TTC549 (cell line): ENCODE results near the gene ASXL3.

Experiments used
- FAIRE-seq: peaks from 2 replicates; lab custom pipeline; 2012; peaks lifted over from hg19 to GRCh38; lab: Jason Lieb, UNC

ASXL3 gene

DNA sequence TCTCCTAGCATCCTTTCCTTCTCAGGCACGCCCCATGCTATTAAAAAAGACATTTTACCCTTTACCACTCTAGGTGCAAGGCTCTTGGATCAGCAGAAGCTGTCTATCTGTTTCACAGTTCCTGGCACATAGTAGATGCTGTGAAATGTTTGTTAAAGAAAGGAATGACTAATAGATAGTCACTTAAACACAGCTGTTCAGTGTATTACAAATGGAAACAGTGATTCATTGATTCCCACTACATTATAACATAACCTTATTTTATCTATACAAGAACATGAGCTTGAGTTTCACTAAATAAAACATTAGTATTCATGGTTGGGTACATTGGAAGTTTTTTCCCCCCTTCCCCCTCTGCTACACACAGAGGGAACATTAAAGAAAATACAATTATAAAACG, 142.1 kb downstream of the ASXL3 start:
- no peak for FAIRE-seq

DNA sequence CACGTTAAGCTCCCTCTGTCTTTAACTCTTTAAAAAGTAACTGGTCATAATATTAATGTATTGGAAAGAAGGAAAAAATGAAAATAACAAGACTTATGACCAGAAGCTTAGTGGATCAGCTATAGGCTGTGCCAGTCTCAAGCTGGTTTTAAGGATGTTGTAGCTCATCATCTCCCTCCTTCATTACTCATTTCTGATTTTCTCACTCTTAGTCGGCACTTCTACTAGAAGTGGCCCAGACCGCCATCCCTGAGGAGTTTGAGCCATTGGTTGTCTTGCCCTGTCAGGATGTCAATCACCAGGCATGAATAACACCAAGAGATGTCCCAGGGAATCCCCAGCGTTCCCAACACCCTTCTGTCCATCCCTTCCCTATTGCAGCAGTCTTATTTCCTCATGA, 151.5 kb downstream of the ASXL3 start:
- no peak for FAIRE-seq

DNA sequence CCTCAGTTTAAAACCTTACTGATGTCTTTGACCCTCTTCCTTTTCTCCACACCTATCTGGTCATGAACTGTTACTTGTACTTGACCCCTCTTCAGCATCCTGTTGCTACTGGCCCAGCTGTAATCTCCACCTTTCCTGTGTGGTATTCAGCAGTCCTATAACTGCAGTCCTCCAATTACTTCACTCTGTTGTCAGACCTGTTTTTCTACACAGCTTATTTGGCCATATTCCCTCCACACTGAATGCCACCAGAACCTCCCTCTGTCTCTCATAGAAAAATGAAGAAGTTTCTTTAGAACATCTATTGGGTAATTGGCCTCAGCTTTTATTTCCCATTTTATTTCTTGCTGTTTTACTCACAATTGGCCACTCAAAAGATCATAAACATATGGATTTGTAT, 155.4 kb downstream of the ASXL3 start:
- no peak for FAIRE-seq

DNA sequence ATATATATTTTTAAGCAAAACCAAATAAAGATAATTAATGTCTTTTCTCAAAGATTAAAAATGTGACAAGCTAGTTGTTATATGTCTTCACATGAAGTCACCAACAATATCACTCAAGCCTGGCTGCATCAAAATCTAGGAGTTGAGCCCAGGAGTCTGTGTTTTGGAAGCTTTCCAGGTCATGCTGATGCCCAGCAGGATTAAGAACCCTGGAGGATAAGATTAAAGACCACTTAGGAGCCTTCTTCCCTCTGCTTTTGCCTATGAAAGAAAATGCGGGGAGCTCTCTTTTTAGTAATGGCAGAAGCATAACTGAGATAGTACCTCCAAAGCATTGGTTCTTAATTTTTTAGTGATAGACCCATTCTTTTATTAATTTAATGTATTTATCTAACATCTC, 157.4 kb downstream of the ASXL3 start:
- FAIRE-seq, result no peak

DNA sequence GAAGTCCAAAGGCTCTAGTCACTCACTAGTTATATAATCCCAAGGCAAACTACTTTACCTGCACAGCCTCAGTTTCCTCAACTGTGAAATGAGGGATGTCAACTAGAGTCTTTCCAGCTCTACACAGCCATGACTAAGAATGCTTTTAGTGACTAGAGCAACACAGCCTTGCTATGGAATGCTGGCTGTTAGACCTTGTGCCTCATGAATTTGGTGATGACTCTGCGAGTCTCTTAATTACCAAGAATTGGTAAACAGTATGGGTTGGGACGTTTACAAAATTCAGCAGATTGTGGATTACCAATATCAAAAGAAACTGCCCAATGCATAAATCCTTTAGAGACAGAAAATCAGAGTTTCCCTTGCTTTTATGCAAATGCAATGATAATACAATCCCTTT, 163.7 kb downstream of the ASXL3 start:
- no peak for FAIRE-seq

DNA sequence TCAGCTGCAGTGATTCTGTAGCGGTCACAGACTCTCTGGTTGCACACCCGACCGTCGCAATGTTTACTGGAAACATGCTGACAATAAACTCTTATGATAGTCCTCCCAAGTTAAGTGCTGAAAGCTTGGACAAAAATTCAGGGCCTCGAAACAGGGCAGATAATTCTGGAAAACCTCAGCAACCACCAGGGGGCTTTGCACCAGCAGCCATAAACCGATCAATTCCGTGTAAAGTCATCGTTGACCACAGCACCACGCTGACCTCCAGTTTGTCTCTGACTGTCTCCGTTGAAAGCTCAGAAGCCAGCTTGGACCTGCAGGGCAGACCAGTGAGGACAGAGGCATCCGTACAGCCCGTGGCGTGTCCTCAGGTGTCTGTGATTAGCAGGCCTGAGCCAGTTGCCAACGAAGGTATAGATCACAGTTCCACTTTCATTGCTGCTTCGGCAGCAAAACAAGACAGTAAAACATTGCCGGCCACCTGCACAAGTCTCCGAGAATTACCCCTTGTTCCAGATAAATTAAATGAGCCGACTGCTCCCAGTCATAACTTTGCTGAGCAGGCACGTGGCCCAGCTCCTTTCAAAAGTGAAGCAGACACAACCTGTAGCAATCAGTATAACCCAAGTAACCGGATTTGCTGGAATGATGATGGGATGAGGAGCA, 166.1 kb downstream of the ASXL3 start:
- FAIRE-seq, result no peak

DNA sequence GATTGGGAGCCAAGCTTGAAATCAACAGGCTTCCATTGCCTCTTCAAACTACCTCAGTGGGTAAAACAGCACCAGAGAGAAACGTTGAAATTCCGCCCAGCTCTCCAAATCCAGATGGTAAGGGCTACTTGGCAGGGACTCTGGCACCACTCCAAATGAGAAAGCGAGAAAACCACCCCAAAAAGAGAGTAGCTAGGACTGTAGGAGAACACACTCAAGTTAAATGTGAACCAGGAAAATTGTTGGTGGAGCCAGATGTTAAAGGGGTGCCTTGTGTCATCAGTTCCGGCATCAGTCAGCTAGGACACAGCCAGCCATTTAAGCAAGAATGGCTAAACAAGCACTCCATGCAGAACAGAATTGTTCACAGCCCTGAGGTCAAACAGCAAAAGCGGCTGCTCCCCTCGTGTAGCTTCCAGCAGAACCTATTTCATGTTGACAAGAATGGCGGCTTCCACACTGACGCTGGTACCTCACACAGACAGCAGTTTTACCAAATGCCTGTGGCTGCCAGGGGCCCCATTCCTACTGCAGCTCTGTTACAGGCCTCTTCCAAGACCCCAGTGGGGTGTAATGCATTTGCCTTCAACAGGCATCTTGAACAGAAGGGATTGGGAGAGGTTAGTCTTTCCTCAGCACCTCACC, 167.3 kb downstream of the ASXL3 start:
- FAIRE-seq, result no peak

DNA sequence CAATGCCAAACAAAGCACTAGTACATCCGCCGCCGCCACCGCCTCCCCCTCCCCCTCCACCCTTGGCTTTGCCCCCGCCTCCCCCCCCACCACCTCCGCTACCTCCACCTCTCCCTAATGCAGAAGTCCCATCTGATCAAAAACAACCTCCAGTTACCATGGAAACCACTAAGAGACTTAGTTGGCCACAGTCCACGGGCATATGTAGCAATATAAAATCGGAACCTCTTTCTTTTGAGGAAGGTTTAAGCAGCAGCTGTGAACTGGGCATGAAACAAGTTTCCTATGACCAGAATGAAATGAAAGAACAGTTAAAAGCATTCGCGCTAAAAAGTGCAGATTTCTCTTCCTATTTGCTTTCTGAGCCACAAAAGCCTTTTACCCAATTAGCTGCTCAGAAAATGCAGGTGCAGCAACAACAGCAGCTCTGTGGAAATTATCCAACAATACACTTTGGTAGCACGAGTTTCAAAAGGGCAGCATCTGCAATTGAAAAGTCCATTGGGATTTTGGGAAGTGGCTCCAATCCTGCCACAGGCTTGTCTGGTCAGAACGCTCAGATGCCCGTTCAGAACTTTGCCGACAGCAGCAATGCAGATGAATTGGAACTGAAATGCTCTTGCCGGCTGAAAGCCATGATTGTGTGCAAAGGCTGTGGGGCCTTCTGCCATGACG, 168.0 kb downstream of the ASXL3 start:
- no peak for FAIRE-seq

DNA sequence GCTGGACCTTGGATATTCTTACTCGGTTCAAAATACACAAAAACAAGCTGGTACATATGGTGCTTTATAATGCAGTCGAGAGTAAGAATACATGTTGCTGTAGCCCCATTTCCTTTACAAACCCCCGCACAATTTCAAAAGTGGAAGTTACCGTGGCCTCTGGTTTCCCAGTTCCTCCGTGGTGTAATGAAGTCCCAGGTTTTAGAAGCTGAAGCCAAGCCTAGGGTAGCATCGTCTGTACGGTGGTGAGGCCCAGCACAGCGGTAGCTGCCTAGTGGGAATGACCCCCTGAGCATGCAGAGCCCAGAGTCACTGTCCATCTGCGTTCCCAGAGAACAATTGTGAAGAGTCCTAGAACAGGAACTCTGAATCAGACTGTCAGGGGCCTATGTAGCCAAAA, 171.8 kb downstream of the ASXL3 start:
- FAIRE-seq, result no peak

DNA sequence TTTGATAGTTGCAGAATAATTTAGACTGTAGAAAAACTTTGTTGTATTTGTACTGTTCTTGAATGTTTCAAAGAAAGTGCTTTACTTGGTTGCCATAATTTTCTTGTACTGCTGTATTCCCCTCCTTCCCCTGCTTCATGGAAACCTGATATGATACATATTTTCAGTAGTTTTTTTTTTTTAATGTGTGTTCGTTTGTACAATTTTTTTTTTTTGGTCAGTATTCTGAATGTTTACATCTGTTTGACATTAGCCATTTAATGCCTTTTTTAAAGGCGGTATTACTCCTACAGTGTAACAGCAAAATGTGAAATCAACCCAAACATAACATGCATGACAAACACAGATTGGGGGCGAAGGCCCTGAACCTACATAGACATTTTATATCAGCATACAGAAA, 172.3 kb downstream of the ASXL3 start:
- no peak for FAIRE-seq

DNA sequence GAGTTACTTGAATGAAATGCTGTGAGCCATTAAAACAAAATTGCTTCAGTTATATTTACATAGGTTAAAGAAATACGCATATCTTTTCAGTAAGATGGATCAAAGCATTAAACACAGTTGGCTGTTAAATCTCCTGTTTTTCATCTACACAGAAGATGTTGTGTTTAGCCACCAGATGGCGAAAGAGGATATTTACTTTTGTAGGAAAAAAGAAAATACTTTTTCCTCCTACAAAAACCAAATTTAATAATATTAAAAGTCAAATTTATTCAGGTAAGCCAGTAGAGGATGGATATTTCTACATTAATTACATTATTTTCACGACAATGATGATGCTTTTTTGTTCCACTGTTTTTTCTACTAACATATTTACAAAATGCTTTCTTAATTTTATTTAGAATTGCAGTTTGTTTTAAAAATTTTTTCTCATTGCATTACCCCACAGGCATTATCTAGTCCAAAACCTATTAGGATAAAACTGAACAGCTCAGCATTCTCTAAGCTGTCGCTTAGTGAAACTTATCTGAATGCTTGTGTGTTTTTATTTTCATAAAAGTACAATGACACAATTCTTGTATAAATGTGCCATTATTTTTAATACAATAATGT, 173.7 kb downstream of the ASXL3 start:
- no peak for FAIRE-seq

DNA sequence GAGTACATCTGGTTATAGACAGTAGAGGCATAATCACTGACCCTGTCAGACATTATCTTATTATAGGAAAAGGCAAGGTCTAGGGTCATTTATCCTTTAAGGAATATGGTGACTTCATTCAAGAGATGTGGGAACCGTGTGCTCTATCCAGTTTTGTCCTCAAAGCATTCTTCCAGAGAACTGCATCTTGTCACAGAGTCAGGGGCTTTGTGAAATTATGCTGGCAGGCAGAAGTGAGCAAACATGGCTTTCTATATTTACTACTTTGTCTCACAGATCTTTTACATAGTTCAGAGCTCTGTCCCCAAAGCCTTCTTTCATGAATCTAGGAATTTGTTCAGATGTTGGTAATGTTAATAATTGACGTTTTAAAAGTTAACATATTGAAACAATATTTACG, 177.4 kb downstream of the ASXL3 start:
- FAIRE-seq, result no peak

DNA sequence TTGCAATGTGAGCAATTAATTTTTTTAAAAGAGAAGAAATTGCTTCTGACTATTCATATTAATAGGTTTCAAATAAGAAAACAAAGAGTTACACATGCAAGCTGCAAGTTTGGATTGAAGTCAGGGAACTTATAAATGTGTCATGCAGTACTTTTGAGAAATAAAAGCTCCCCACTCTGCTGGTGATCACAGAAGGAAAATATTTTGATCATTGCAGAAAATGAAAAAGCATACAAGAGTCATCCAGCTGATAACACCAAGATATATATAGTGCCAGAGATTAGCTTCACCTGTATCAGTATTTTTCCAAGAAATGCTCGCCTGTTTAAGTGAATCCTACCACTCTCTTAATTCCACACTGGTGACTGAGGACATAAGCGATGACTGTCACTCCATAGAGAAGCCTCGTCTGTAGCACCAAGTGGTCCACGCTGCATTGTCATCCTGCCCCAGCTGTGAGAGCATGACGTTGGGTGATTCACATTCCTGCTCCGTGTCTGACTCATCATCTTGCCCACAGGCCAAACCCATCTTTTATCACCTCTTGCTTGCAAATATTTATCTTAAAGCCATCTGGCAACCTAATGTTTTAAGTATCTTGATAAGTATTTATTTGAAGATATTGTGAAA, 178.0 kb downstream of the ASXL3 start:
- FAIRE-seq, result no peak

DNA sequence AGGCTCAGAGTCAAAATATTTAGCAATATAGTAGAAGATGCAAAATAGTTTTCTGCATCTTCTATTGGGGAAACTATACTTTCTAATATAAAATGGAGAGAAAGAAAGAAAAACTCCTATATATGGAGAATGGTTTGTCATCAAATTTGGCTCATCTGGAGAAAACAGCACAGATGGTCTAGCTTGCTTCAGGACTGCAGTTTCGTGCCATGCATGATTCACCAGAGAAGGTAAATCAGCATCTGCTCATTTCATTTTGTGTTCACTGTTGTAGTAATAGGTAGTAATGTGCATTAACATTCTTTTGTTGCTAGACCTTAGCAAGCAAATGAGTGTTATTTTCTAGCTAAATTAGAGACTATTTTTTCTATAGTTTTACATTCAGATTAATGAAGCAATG, 179.0 kb downstream of the ASXL3 start:
- no peak for FAIRE-seq

DNA sequence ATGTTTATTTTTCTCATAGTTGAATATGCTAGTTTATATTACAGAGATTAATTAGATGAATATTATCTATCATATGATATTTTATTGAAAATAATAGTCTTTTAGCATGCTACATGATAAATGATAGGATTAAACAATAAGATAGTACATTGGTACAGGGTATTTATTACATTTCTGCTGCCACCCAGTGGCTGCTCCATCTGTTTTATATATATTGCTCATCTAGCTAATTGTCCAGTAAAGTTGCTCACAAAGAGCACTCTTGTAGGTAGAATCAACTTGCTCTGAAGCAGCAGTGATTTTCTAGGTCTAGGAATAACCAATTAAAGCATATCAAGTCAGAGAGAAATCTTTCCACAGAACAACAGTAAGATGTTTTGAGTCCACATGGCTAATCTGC, 183.3 kb downstream of the ASXL3 start:
- no peak for FAIRE-seq

DNA sequence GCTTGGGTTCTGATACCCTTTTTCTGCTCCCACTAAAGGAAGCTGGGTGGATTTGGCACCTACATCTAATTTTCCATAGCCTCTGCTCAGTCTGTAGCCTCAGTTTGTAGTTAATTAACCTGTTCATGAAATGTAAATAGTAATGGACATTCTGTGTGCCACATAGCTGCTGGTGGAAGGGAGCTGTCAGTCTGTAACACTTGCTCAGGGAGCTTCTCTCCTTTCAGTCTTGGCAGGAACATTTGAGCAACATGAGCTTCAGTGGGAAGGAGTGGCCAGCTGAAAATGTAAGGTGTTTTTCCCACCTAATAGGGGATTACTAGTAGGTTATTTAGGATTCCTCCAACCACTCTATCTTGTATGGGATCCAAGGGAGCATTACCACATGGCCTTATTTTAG, 203.4 kb downstream of the ASXL3 start:
- FAIRE-seq, result no peak
